COR-L47 (cell line): ENCODE results near the gene ZDHHC14.

Source experiments
- DNase-seq: peaks from one replicate; lab custom pipeline; 2025; lab: John Stamatoyannopoulos, UW

The ZDHHC14 gene

DNA sequence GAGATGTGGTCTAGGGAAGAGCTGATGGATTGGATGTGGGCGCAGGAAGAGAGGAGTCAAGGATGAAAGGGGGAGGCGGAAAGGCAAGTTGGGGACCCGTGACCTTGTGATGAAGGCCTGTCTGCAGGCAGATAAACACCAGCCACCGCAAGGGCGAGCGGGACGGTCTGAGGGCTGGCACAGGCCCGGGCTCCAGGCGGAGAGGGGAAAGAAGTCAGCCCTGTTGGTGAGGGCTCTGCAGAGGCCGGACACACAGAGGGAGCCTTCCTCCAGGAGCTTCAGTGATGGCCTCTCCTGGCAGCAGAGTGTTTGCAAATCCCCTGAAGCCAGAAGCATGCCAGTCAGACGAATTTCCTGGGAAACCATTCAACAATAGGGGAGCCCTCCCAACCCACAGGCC is 112.2 kb downstream of the ZDHHC14 start:
- DNase-seq, result no peak

DNA sequence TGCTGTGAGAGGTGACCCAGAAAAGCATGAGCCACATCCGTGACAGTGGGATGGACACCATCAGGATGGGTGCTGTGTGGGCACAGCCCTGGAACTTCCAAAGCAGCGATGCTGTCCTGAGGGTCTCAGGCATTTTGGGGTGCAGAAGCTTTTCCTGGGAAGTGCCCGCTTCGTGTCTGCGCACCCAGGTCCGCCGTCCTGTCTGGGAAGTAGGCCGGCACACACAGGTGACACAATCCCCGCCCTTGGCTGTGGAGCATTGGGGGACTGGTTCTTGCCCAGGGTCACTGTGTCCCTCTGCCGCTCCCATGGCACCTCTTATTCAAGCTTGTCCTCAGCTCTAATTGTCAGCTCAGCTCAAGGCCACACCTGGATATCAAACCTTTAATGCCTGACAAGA is 112.6 kb downstream of the ZDHHC14 start:
- DNase-seq, result no peak

DNA sequence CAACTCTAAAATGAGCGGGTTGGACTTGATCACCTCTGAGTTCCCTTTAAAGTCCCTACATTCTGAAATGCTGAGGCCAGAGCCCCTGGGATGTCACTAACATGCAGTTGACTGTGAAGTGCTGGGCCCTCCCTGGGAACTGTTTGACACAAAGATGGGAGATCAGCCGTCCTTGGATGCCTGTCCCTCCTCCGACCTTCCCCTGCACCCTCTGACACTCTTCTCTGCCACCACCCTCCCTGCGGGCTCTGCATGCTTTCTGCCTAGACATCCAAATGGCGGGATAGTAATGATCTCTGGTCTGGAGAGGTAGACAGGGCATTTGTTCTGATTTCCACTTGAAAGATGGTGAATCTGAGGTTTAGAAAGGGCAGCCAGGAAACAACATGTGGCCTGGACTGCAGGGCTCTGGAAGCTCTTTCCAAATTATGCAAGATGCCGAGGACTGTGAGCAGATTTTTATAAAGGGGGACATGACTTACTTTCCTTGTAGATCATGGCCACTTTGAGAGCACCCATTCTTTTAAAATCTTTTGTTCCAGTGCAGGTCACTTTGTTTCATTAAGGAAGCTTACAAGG is 113.2 kb downstream of the ZDHHC14 start:
- no peak for DNase-seq

DNA sequence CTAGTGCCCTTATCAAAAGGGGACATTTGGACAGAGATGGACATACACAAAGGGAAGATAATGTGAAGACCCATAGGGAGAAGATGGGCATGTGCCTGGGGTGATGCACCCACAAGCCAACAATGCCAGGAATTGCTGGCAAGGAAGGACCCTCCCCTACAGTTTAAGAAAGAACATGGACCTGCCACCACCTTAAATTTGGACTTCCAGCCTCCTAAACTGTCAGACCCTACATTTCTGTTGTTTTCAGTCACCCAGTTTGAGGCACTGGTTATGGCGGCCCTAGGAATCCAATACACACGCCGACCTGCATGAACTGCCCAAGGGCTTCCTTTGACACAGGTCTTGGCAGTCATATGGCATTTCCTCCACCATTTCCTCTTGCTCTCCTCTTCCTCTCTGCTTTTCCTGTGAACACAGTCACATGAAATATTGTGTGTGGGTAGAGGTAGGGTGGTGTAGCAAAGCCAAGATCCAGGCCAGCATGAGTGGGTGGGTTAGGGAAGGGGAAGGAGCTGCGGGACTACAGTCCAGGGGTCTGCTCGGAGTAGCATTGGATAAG is 115.6 kb downstream of the ZDHHC14 start:
- no peak for DNase-seq

DNA sequence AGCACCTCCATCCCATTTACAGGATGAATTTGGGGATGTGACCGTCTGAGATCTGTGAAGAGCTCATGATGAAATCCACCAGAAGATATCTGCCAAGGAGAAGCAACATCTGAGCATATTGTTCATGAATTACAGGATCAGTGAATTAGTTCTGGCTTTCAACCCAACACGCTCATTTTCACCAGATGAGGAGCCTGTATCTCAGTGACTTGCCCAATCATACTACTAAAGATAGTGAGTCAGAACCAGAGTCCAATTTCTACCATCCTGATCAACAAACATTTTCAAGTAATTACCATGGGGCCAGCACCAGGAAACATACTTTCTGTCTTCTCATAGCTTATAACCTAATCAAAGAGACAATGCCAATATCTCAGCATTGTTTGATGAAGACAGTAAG is 116.6 kb downstream of the ZDHHC14 start:
- DNase-seq, result no peak

DNA sequence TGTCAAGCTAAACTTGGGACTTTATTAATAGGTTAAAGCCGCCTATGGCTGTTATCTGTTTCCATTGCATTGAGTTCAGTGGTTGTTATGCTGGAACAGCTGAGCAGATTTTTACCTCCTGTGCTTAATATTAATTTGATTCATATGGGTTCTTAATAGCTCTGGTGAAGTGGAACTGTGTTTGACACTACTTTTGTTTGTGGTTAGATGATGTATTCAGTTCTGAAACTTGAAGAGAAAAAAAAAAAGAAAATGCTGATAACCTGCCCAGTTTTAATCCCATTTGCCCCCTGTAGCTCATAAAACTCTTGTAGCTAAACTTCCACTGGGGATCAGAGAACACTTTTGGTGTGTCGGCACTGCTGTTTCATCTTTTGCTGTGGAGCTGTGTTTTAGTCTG is 117.8 kb downstream of the ZDHHC14 start:
- DNase-seq, result no peak

DNA sequence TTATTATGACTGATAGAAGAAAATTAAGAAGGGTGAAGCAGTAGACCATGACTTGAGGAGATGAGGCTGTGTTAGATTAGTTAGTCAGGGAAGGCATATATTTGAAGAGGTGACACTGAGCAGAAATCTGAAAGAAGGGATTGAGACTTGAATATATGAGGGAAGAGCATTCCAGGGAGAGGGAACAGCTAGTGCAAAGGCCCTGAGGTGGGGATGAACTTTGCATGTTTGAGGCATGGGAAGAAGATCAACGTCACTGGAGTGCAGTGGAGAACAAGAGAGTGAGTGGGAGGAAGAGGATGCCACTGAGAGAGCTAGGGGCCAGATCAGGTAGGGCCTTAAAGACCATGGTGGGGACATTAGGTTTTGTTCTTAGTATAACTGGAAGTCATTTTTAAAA is 119.0 kb downstream of the ZDHHC14 start:
- no peak for DNase-seq

DNA sequence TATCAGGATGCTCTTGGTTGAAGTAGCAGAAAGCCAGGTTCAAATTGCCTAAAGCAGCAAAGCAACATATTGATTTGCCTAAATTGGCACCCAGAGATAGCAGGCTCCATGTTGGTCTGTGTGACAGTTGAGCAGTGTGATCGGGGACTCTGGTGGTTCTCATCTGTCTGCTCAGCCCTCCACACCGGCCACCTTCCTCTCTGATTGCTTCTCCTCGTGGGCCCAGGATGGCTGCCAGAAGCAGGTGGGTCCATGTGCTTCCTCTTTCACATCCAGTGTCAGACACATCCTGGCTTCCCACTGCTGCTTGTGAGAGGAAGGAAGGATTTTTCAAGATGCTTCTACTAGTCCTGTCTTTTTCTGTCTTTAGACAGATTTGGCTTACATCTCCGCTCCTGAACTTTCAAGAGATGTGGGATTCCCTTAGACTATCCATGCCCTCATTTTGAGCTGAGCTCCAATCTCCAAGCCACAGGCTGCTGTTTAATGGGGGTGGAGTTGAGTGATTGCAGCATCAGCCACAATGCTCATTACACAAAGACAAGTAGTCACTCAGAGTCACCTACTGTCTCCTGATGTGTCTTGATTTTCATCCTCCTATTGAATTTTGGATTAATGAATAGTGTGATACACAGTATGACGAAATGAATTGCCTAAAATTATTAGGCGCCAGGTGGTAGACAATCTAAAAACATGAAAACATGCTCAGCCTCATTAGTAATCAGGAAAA is 122.2 kb downstream of the ZDHHC14 start:
- DNase-seq, result no peak

DNA sequence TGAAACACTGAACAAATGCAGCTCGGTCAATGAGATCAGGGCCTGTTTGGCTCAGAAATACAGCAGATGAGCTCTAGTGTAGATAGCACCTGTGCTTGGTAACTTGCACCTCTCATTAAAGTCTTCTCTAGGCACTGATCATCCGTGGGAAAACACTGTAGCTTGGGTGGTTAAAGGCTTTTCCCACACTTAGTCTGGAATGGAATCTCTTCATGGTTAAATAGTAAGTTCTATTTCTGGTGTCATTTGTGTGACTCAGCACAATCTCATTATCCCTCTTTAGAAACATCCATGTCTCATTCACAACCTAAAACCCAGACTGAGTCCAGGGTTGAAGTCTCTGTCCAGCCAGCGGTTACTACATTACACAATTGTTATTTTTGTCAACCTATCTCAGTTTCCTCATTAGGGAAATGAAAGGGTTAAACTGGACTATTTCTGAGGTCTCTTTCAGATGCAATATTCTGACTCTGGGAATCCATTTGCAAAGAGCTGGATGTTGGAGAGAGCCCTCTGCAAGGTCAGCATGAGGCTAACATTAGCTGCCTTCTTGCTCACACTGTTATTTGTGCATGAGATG is 125.0 kb downstream of the ZDHHC14 start:
- no peak for DNase-seq

DNA sequence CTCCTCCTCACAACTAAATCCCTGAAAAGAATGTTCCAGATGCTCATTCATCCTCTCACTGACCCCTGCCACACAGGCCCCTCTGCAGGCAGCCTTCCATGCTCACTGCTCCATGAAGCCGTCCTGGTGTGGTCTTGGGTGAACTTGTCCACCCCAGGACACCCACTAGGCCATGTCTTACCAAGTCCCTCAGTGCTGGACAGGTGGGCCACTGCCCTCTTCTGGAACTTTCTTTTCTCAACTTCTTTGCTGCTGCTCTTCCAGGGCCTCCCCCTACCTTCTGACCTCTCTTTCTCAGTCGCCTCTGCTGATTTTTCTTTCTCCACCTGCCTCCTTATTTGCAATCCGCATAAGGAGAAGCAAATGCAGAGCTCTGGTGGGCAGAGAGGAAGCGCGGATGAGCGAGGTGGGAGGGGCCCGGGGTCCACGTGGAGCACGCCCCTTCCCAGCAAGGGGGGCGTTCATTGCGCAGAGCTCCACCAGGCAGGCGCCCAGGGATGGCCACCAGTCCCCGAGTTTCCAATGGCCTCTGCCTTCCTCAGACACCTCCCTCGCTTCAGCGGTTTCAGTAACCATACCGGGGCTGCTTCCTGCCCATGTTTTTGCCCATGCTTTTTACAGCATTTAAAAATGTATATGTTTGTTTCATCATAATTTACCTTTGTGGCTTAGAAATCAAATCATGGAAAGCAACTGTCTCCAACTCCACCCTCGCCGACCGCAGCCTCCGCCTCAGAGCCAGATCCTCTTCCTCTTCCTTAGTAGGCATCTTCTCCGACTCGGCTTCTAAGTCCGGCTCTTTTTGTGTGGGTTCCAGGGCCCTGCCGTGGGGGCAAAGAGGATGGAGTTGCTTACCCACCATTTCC is 129.6 kb downstream of the ZDHHC14 start:
- DNase-seq, result no peak

DNA sequence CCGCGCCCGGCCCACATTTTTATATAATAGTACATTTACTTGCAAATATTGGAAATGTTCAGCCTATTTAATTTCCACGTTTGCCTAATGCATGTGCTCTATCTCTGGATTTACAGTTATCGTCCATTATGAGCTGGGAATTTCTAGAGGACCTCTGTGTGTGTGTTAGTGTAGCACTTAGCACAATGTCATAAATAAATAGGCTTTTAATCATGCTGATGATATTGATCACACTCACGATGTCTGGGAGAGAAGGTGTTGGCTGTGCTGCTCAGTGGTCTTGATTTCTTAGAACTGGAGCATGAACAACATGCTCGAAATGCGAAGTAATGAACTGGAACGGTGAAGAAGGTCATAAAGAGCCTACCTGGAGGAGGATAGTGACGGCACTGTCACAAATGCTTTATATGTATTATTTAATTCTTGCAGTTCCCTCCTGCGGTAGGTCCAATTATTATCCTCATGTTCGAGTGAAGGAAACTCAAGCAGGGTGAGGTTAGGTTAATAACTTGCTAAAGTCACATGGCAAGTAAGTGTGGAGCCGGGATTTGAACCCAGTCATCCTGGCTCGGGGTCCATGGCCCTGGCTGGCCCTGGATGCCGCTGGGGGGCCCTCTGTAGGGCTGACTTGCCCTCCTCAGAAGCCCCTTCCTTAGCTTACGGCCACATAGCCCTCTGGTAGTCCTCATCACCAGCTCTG is 130.8 kb downstream of the ZDHHC14 start:
- no peak for DNase-seq

DNA sequence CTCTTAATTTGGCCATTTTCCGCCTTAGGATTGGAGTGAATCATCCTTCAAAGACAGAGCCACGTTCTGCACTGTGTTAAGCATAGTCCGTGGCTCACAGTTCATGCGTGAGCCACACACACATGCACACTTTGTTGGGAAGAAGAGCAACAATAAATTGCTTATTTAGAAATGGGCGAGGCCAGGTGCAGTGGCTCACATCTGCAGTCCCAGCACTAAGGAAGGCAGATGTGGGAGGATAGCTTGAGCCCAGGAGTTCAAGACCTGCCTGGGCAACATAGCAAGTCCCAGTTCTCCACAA is 131.3 kb downstream of the ZDHHC14 start:
- DNase-seq, result no peak

DNA sequence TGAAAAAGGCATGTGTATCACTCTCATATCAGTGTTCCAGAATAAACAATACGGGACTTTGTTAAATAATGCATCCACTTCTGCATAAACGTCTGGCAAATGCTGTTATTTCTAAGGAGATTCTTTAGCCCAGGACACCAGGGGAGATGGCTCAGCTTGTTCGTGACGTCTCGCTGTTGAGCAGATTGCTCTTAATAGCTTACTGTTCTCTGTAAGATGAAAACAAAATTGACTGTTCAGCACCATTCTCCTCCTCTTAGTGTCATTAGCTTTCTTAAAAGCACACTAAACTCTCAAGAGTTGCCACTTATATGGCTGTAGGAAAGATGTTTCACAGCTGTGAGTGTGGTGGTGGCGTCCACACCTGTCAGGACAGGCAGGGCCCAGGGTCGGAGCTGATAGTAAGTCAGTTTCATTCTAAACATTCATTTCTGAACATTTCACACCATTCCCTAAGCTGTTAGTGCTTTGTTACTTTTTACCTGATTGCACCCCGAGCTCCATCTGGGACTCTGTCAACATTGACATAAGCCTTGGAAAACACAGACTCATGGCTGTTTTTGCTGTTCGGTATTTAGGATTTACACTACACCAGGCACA is 132.1 kb downstream of the ZDHHC14 start:
- DNase-seq, result no peak

DNA sequence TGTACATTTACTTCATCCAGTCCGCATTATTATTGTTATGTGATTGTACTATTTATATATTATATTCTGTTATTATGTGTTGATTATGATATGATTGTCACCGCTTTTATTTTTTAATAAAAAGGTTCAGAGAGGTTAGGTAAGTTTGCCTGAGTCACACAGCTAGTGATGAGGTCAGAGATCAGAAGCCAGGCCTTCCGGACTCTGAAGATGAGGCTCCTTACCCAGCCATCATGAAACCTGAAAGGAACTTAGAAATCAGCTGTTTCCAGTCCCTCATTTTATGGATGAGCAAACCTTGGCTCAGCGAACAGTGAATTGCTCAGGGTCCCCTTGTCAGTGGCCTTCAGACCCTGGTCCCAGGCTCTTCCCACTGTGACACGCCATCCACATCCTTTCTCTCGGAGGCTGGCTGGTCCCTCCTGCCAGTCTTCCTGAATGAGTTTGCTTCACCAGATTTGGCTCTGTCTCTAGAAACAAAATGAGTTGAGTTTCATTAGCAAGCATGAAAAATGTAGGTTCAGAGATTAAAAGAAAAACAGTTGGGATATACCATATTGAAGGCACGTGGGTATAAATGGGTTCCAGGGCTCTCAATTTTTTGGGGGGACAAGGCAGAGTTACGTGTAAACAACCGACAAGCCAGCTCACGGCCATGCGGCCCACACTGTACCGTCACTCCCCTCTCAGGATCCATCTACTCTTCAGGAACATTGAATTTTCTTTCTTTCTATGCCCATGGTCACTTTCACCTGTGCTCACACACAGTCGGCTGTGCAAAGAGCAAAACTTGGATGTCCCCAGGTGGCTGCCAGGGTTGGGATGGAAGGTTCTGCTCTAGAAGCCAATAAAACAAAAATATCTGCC is 132.9 kb downstream of the ZDHHC14 start:
- DNase-seq, result no peak

DNA sequence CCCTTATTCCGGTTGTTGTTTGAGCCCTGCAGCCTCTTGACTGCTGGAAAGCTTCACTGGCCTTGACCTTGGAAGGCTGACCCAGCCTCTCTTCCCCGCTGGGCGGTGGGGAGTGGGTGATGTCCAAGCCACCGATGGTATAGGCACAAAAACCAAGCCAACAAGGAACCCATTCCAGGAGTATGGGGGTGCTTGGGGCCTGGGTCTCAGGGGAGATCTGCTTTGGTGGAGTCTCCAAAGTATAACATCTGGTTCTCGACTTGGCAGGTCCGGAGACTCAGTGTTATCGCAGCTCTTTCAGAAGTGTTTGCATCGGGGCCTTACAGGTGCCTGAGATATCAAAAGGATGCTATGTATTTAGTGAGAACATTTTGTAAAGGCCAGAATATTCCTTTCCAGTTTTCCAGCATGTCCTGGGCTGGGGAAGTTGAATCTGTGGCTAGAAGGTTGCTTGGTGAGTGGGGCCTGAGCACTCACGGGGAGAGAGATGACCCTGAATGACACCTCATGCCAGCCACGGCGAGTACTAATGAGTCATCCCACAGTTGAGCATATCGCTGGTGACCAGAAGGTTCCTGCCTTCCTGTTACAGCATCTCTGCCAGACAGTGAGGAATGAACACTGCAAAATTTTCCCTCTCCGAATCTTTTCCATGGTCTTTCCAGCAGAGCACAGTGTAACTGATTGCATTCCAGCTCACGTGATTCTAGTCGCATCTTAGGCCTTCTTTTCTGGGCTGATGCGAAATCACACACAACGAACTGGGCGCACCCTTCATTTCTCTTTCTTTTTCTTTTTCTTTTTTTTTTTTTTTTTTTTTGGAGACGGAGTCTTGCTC is 133.9 kb downstream of the ZDHHC14 start:
- DNase-seq, result no peak

DNA sequence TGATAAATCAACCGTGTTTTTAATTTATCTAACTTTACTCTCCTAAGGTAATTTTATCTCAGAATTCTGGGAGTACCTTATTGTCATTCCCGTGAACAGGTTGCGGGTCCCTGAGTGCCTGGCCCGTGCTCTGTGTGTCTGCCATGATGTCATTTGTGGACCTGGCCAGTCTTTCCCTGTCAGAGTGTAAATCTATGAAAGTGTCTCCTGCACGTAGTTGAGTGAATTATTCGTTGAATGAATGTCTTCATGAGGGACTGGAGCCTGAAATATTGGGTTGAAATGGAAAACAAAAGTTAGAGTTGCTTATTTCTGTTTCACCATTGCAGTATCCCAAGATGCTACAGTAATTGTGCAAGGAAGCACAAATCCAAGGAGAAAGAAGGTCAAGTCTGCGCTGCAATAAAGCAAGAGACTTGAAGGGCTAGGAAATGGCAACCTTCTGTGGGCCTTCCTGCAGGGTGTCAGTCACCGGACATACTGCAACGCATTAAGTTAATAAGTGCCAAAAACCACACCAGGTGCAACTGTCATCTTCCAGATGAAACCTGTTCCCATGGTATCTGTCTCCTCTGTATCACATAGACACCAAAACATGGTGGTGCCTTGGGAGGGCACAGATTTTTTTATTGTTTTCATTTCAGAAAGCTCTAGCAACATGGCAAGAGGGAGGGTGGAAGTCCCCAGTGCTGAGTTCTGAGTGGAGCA is 135.5 kb downstream of the ZDHHC14 start:
- DNase-seq, result no peak

DNA sequence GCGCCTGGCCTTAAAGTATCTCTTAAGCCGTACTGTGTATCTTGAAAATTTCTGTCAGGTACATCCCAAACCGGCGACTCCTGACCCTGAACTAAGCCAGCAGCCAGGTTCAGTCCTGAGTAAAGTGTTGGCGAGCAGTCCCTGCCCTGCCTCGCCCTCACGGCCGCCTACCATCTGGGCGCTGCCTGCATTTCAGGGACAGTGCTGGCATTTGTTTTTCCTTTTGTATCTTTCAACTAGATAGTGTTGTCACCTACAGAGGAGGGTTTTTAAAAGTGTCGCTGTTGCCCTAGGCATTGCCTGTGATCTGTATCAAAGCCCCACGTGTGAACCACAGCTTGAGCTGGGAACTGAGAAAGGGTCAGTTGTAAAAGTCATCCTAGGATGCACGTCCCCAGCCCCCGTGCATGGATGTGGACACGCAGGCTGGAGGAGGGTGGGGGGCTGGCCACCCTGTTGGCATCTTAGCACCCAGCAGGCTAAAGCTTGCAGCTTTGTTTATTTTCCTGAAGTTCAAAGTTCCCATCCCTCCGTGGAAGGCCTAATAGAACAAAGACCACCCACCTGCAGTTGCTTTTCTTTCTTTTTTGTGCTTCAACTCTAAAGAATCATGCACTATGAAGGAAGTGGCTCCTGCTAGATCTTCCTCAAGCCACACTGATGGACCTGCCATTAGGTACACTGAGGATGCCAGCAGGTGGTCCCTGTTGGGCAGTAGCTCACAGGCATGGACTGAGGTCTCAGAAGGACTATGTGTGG is 136.8 kb downstream of the ZDHHC14 start:
- DNase-seq, result no peak
